Pancreas (tissue), 10 donors: ENCODE data around the gene AQP12B. TPM values are rescaled to one million over a fixed set of nuclear protein-coding genes. Genes with fewer than 3 reads are reported as not detected.

ENCODE experiments used
- ATAC-seq, 4 donors: fragments of 200-7000 bp; cut with Tn5 transposase; one replicate each; pipeline versions ENCODE4 v1.8.0 to v1.9.1; 2020; ENCODE audit warnings: mild to moderate bottlenecking in 4 of 4, moderate library complexity in 4 of 4
- DNase-seq, 6 donors: peaks; one replicate each; pipeline ENCODE4 v3.0.0-alpha.2; 2020
- FAIRE-seq: peaks from 2 replicates; lab custom pipeline; 2012; peaks lifted over from hg19 to GRCh38; lab: Jason Lieb, UNC
- H3K27ac ChIP-seq, 4 donors: fragments of 200-600 bp; sonication (generic); 1 replicate in 3 of 4; 2 replicates in 1 of 4; pipeline versions ENCODE4 v1.5.0 to v1.8.0; 2020
- H3K27me3 ChIP-seq, 4 donors: fragments of 200-600 bp; one replicate each; pipeline ENCODE4 v1.8.0; 2021
- H3K36me3 ChIP-seq, 3 donors: fragments of 200-600 bp; sonication (generic) in 1 of 3; one replicate each; pipeline versions ENCODE4 v1.5.0 to v1.8.0; 2020 to 2021
- H3K4me1 ChIP-seq, 3 donors: fragments of 200-600 bp; one replicate each; pipeline ENCODE4 v1.8.0; 2021
- H3K4me3 ChIP-seq, 4 donors: fragments of 200-600 bp; sonication (generic) in 2 of 4; one replicate each; pipeline versions ENCODE4 v1.5.0 to v1.8.0; 2020 to 2021
- H3K9me3 ChIP-seq, 4 donors: fragments of 200-600 bp; one replicate each; pipeline ENCODE4 v1.8.0; 2021
- CTCF ChIP-seq, 4 donors: fragments of 200-600 bp; sonication (generic) in 3 of 4; IDR thresholded peaks; one replicate each; pipeline versions ENCODE4 v1.5.0 to v1.8.0; 2021; ENCODE audit warnings: antibody characterized with exemption in 4 of 4
- WGBS, 2 donors: extraction: QIAGEN DNeasy Blood & Tissue Kit; methylation state at CpG; one replicate each; pipeline ENCODE4 v1.1.7; 2013; 5-methylcytosine and 5-hydroxymethylcytosine counted together
- intact Hi-C, 3 donors: fragments of 100-400 bp; cut with DNase I; formaldehyde crosslinking; loops; one replicate each; pipeline versions ENCODE4 v1.11.1 to v1.14.2; 2022
- polyA plus RNA-seq, 2 donors: library from polyadenylated mRNA; stranded (reverse); fragments of 200-250 nt; gene quantifications; one replicate each; pipeline ENCODE4 v1.2.3, GENCODE V29; 2013
- total RNA-seq, 6 donors: library from RNA; stranded (reverse); fragmentation: NEBNext Ultra II Directional in 4 of 6; extraction: Animal tissue kit (Norgen Biotek cat#: 25700) in 4 of 6; gene quantifications; one replicate each; pipeline versions ENCODE4 v1.2.1 to v1.2.4, GENCODE V29; 2021 to 2023
- donor health status: healthy with polysubstance abuse.
- donor health status: DM: no; HTN: no; CAD: no; lungs with moderate emphysema.
- donor health status: DM: no; HTN: no; CAD: no.
- donor health status: control.
- donor health status: control.
- donor health status: Bipolar disorder and iron deficiency.
- donor health status: DM: yes; HTN: yes; CAD: no.
- donor health status: DM: no; HTN: no; CAD: no.
- donor health status: DM: no; HTN: no; CAD: no.
- donor health status: DM: yes; HTN: yes; CAD: no.

The AQP12B gene
- total and polyA plus RNA-seq, 8 donors = 54.2 to 240 (median 154) TPM

- WGBS, 2 donors = 53 to 72% methylated on average over 8 of the region's 8 CpGs
- TF ChIP-seq CTCF (IDR thresholded peaks at IDR 0.05) = no peak
- Histone ChIP-seq H3K36me3 (no peaks in the 10 kb centered on the region), H3K4me3 (no peak overlapping the region), H3K27me3 (no peaks in the 10 kb centered on the region), H3K4me1 (no peaks in the 10 kb centered on the region), H3K9me3 (no peaks in the 10 kb centered on the region), H3K27ac (no peak overlapping the region)
- FAIRE-seq (no peak), DNase-seq (no peak), ATAC-seq (no peak)
- intact Hi-C loops = no loop called here
Measured at GRCh38 chr2:240637901-240638345, 44.8 kb downstream of the AQP12B start.

- intact Hi-C loops = no loop called here
- H3K4me3 ChIP-seq = no peak overlapping the region
- no peaks in the 10 kb centered on the region for H3K27me3 ChIP-seq
- TF ChIP-seq CTCF (IDR thresholded peaks at IDR 0.05) = no peak
- no peak overlapping the region for H3K27ac ChIP-seq
- FAIRE-seq = no peak
- no peak for ATAC-seq
- 68 to 76% methylated on average over 17 of the region's 17 CpGs for WGBS, 2 donors
- H3K9me3 ChIP-seq = no peaks in the 10 kb centered on the region
- no peaks in the 10 kb centered on the region for H3K36me3 ChIP-seq
- no peaks in the 10 kb centered on the region for H3K4me1 ChIP-seq
- peak in 2 of 6 donors; percentile 12 to 51 for DNase-seq
Measured at GRCh38 chr2:240637116-240637900, 45.4 kb downstream of the AQP12B start.

- Histone ChIP-seq H3K4me1 (no peaks in the 10 kb centered on the region), H3K27ac (no peak overlapping the region), H3K4me3 (no peak overlapping the region), H3K27me3 (no peaks in the 10 kb centered on the region), H3K9me3 (no peaks in the 10 kb centered on the region), H3K36me3 (no peaks in the 10 kb centered on the region)
- DNase-seq = peak in 1 of 6 donors; percentile 12
- FAIRE-seq = no peak
- TF ChIP-seq CTCF (IDR thresholded peaks at IDR 0.05) = no peak
- no peak for ATAC-seq
- intact Hi-C loops = no loop called here
- 67 to 77% methylated on average over 11 of the region's 11 CpGs for WGBS, 2 donors
Measured at GRCh38 chr2:240636563-240637115, 46.0 kb downstream of the AQP12B start.

GRCh38 chr2:240635998-240636547, 46.6 kb downstream of the AQP12B start:
- intact Hi-C loops = no loop called here
- 70 to 85% methylated on average over 3 of the region's 3 CpGs for whole genome bisulfite sequencing, 2 donors
- DNase-seq = no peak

More at GRCh38 chr2:240635998-240636547, 46.6 kb downstream of the AQP12B start:
- Histone ChIP-seq H3K9me3 (no peaks in the 10 kb centered on the region), H3K27me3 (no peaks in the 10 kb centered on the region), H3K36me3 (no peaks in the 10 kb centered on the region), H3K4me3 (no peak overlapping the region), H3K4me1 (no peaks in the 10 kb centered on the region), H3K27ac (no peak overlapping the region)
- no peak for ATAC-seq
- TF ChIP-seq CTCF (IDR thresholded peaks at IDR 0.05) = no peak
- no peak for FAIRE-seq
